Liver (tissue), 9 donors: ENCODE results near the gene TNFAIP3. TPM values are rescaled to one million over a fixed set of nuclear protein-coding genes. Genes with fewer than 3 reads are reported as not detected.

Experiments
- DNase-seq: peaks from one replicate; pipeline ENCODE4 v3.0.0-alpha.2; 2017; ENCODE audit warnings: low spot score
- H3K27ac ChIP-seq, 2 donors: one replicate each; pipeline ENCODE4 v1.7.0; 2013; ENCODE audit warnings: inconsistent platforms in 2 of 2, low read length in 2 of 2, control low read depth in 1 of 2, low read depth in 1 of 2, mild to moderate bottlenecking in 1 of 2
- H3K27me3 ChIP-seq, 4 donors: one replicate each; pipeline versions ENCODE4 v1.6.1 to v1.7.0; 2013; ENCODE audit warnings: low read length in 3 of 4, inconsistent platforms in 1 of 4, mild to moderate bottlenecking in 1 of 4, moderate library complexity in 1 of 4; ENCODE audit not compliant: control insufficient read depth in 4 of 4, insufficient read depth in 4 of 4
- H3K36me3 ChIP-seq, 4 donors: one replicate each; pipeline versions ENCODE4 v1.6.1 to v1.7.0; 2013; ENCODE audit warnings: low read length in 3 of 4, mild to moderate bottlenecking in 3 of 4, low read depth in 1 of 4, moderate library complexity in 1 of 4; ENCODE audit not compliant: control insufficient read depth in 4 of 4, insufficient read depth in 3 of 4
- H3K4me1 ChIP-seq, 4 donors: one replicate each; pipeline versions ENCODE4 v1.6.1 to v1.7.0; 2013; ENCODE audit warnings: low read length in 3 of 4, mild to moderate bottlenecking in 3 of 4, moderate library complexity in 1 of 4; ENCODE audit not compliant: control insufficient read depth in 4 of 4, insufficient read depth in 4 of 4
- H3K4me3 ChIP-seq, 3 donors: one replicate each; pipeline versions ENCODE4 v1.6.1 to v1.7.0; 2013; ENCODE audit warnings: low read length in 3 of 3, control low read depth in 1 of 3, low read depth in 1 of 3, mild to moderate bottlenecking in 1 of 3
- H3K9ac ChIP-seq, 2 donors: one replicate each; pipeline ENCODE4 v1.7.0; 2013; ENCODE audit warnings: low read length in 2 of 2, mild to moderate bottlenecking in 2 of 2, moderate library complexity in 2 of 2, control low read depth in 1 of 2, low read depth in 1 of 2
- H3K9me3 ChIP-seq, 4 donors: one replicate each; pipeline versions ENCODE4 v1.6.1 to v1.7.0; 2013; ENCODE audit warnings: low read length in 3 of 4; ENCODE audit not compliant: control insufficient read depth in 4 of 4
- EGR1 ChIP-seq, 2 donors: IDR thresholded peaks; 2 replicates each; pipeline ENCODE4 v1.6.1; 2016 to 2018; ENCODE audit warnings: antibody characterized with exemption in 2 of 2, low read depth in 2 of 2
- FOXA1 ChIP-seq: IDR thresholded peaks from 2 replicates; pipeline ENCODE4 v1.6.1; 2016; ENCODE audit warnings: antibody characterized with exemption
- GABPA ChIP-seq, 2 donors: IDR thresholded peaks in 1 of 2; conservative IDR thresholded peaks in 1 of 2; 2 replicates each; pipeline ENCODE4 v1.6.1; 2016; ENCODE audit warnings: antibody characterized with exemption in 2 of 2, mild to moderate bottlenecking in 1 of 2, moderate library complexity in 1 of 2
- HNF4A ChIP-seq, 2 donors: conservative IDR thresholded peaks; 2 replicates each; pipeline ENCODE4 v1.6.1; 2016; ENCODE audit warnings: antibody characterized with exemption in 2 of 2, mild to moderate bottlenecking in 2 of 2
- HNF4G ChIP-seq: IDR thresholded peaks from 2 replicates; pipeline ENCODE4 v1.6.1; 2016; ENCODE audit warnings: antibody characterized with exemption
- JUND ChIP-seq, 2 donors: IDR thresholded peaks; 2 replicates each; pipeline ENCODE4 v1.6.1; 2016; ENCODE audit warnings: antibody characterized with exemption in 2 of 2
- NR2F2 ChIP-seq: IDR thresholded peaks from 2 replicates; pipeline ENCODE4 v1.6.1; 2016; ENCODE audit warnings: antibody characterized with exemption
- RAD21 ChIP-seq, 2 donors: IDR thresholded peaks; 2 replicates each; pipeline ENCODE4 v1.6.1; 2016; ENCODE audit warnings: antibody characterized with exemption in 2 of 2, mild to moderate bottlenecking in 2 of 2
- RXRA ChIP-seq, 2 donors: IDR thresholded peaks; 2 replicates each; pipeline ENCODE4 v1.6.1; 2017 to 2018; ENCODE audit warnings: antibody characterized with exemption in 2 of 2, mild to moderate bottlenecking in 1 of 2
- TAF1 ChIP-seq: conservative IDR thresholded peaks from 2 replicates; pipeline ENCODE4 v1.6.1; 2016; ENCODE audit warnings: antibody characterized with exemption, mild to moderate bottlenecking
- WGBS: extraction: QIAGEN DNeasy Blood & Tissue Kit; methylation state at CpG from one replicate; pipeline ENCODE4 v1.1.7; 2013; 5-methylcytosine and 5-hydroxymethylcytosine counted together
- polyA plus RNA-seq, 2 donors: library from polyadenylated mRNA; stranded (reverse) in 1 of 2; unstranded in 1 of 2; fragments of 200-250 nt in 1 of 2; fragments of >200 nt in 1 of 2; fragmentation: Nextera tagmentation in 1 of 2; extraction: Ambion mirVana in 1 of 2; gene quantifications; one replicate each; pipeline versions ENCODE4 v1.2.1 to v1.2.3, GENCODE V29; 2013 to 2015
- total RNA-seq, 2 donors: library from RNA; depleted of rRNA; stranded (reverse); fragments of >200 nt; gene quantifications; one replicate each; pipeline ENCODE4 v1.2.3, GENCODE V29; 2014
- TF ChIP-seq, protein P1 (sequence below): IDR thresholded peaks from 2 replicates; pipeline ENCODE4 v1.6.1; 2016; ENCODE audit warnings: antibody characterized with exemption
- TF ChIP-seq, protein P2 (sequence below): IDR thresholded peaks from 2 replicates; pipeline ENCODE4 v1.6.1; 2016; ENCODE audit warnings: antibody characterized with exemption, mild to moderate bottlenecking
- TF ChIP-seq, protein P3 (sequence below): IDR thresholded peaks from 2 replicates; pipeline ENCODE4 v1.6.1; 2016; ENCODE audit warnings: antibody characterized with exemption
- TF ChIP-seq, protein P4 (sequence below): fragments of 150-350 bp; IDR thresholded peaks from 2 replicates; pipeline ENCODE4 v1.5.1; 2017; ENCODE audit warnings: improper control_type of control experiment, low read depth, low read length; ENCODE audit not compliant: missing input control
- donor health status: healthy.
- donor health status: healthy.
- donor health status: healthy.
- donor health status: healthy.
- donor health status: healthy.

TNFAIP3 gene
- total and polyA plus RNA-seq, 4 donors = 4.5 to 8.0 (median 6.7) TPM

DNA sequence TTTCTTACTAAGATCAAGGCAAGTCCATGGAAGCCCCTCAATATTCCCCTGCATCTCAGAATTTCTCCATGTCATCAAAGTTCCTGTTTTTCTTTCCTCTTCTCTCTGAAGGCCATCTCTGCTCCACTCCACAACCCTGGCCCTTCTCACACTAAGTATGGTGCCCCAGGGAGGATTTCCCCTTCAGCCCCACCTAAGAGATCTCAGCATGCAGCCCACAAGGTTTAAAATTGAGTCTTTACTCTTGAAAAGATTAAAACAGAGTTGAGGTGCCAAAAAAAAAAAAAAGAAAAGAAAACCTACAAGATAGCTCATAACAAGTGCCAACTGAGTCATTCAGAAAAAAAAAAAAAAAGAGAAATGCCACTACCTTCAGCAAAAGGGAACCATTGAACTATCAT, 36.5 kb upstream of the TNFAIP3 start:
- Histone ChIP-seq H3K4me3 (no peak overlapping the region), H3K27me3 (no peaks in the 10 kb centered on the region), H3K9me3 (no peaks in the 10 kb centered on the region), H3K27ac (no peak overlapping the region), H3K36me3 (no peaks in the 10 kb centered on the region), H3K9ac (no peak overlapping the region), H3K4me1 (no peaks in the 10 kb centered on the region)
- TF ChIP-seq, protein P1, sequence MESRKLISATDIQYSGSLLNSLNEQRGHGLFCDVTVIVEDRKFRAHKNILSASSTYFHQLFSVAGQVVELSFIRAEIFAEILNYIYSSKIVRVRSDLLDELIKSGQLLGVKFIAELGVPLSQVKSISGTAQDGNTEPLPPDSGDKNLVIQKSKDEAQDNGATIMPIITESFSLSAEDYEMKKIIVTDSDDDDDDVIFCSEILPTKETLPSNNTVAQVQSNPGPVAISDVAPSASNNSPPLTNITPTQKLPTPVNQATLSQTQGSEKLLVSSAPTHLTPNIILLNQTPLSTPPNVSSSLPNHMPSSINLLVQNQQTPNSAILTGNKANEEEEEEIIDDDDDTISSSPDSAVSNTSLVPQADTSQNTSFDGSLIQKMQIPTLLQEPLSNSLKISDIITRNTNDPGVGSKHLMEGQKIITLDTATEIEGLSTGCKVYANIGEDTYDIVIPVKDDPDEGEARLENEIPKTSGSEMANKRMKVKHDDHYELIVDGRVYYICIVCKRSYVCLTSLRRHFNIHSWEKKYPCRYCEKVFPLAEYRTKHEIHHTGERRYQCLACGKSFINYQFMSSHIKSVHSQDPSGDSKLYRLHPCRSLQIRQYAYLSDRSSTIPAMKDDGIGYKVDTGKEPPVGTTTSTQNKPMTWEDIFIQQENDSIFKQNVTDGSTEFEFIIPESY = no peak
- no peak for TF ChIP-seq NR2F2
- TF ChIP-seq, protein P2, sequence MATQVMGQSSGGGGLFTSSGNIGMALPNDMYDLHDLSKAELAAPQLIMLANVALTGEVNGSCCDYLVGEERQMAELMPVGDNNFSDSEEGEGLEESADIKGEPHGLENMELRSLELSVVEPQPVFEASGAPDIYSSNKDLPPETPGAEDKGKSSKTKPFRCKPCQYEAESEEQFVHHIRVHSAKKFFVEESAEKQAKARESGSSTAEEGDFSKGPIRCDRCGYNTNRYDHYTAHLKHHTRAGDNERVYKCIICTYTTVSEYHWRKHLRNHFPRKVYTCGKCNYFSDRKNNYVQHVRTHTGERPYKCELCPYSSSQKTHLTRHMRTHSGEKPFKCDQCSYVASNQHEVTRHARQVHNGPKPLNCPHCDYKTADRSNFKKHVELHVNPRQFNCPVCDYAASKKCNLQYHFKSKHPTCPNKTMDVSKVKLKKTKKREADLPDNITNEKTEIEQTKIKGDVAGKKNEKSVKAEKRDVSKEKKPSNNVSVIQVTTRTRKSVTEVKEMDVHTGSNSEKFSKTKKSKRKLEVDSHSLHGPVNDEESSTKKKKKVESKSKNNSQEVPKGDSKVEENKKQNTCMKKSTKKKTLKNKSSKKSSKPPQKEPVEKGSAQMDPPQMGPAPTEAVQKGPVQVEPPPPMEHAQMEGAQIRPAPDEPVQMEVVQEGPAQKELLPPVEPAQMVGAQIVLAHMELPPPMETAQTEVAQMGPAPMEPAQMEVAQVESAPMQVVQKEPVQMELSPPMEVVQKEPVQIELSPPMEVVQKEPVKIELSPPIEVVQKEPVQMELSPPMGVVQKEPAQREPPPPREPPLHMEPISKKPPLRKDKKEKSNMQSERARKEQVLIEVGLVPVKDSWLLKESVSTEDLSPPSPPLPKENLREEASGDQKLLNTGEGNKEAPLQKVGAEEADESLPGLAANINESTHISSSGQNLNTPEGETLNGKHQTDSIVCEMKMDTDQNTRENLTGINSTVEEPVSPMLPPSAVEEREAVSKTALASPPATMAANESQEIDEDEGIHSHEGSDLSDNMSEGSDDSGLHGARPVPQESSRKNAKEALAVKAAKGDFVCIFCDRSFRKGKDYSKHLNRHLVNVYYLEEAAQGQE = no peak
- no peak for TF ChIP-seq GABPA (IDR thresholded peaks at IDR 0.05 in 1 of 2, conservative IDR thresholded peaks at IDR 0.05 in 1 of 2)
- TF ChIP-seq EGR1 (IDR thresholded peaks at IDR 0.05; ENCODE audit: low read depth in 2 of 2) = no peak
- no peak for TF ChIP-seq HNF4G
- no peak for DNase-seq

DNA sequence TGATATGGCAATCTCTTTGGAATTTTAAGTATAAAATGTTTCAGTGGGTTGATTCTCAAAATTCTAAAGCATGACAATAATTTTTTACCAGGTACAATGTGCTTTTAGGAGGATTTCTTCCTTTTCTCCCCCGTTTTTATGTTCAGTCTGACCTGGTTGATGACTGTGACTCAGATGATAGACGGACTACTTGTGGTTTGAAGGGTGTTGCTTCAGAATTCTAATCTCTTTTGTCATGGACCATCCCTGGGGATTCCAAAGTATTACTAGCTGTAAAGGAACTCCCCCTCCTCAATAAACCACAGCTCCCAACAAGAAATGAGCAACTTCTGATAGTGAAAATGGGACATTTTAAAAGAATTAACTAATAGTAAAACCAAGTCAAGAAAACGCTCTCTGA, 34.9 kb upstream of the TNFAIP3 start:
- no peak for DNase-seq
- Histone ChIP-seq H3K9me3 (no peaks in the 10 kb centered on the region), H3K27ac (no peak overlapping the region), H3K4me3 (no peak overlapping the region), H3K9ac (no peak overlapping the region), H3K27me3 (no peaks in the 10 kb centered on the region), H3K4me1 (no peaks in the 10 kb centered on the region), H3K36me3 (no peaks in the 10 kb centered on the region)
- no peak for TF ChIP-seq RAD21 (IDR thresholded peaks at IDR 0.05)
- WGBS = 83% methylated on average over 3 of the region's 3 CpGs

DNA sequence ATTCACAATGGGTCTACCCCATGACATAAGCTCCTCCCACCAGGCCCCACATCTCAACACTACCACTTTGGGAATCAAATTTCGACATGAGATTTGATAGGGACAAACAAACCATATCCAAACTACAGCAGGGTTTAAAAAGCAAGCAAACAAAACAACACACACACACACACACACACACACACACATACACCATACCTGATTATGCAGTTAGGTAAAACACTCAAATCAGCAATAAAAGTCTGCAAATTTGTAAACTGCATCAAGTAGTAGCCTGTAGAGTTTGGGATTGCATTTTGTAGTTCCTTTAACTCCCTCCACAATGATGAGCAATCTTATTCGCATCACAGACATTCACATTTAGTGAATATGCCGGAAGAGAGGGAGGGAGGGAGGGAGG, 32.6 kb upstream of the TNFAIP3 start:
- Histone ChIP-seq H3K9me3 (no peaks in the 10 kb centered on the region), H3K4me1 (no peaks in the 10 kb centered on the region), H3K9ac (no peak overlapping the region), H3K36me3 (no peaks in the 10 kb centered on the region), H3K4me3 (no peak overlapping the region), H3K27ac (no peak overlapping the region), H3K27me3 (no peaks in the 10 kb centered on the region)
- 91% methylated on average over 3 of the region's 3 CpGs for WGBS
- no peak for DNase-seq
- TF ChIP-seq, protein P3, sequence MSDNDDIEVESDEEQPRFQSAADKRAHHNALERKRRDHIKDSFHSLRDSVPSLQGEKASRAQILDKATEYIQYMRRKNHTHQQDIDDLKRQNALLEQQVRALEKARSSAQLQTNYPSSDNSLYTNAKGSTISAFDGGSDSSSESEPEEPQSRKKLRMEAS = no peak
- no peak for TF ChIP-seq RXRA (IDR thresholded peaks at IDR 0.05)
- TF ChIP-seq TAF1 = no peak
- TF ChIP-seq, protein P1 = no peak
- no peak for TF ChIP-seq FOXA1
- TF ChIP-seq HNF4G = no peak
- TF ChIP-seq, protein P4, sequence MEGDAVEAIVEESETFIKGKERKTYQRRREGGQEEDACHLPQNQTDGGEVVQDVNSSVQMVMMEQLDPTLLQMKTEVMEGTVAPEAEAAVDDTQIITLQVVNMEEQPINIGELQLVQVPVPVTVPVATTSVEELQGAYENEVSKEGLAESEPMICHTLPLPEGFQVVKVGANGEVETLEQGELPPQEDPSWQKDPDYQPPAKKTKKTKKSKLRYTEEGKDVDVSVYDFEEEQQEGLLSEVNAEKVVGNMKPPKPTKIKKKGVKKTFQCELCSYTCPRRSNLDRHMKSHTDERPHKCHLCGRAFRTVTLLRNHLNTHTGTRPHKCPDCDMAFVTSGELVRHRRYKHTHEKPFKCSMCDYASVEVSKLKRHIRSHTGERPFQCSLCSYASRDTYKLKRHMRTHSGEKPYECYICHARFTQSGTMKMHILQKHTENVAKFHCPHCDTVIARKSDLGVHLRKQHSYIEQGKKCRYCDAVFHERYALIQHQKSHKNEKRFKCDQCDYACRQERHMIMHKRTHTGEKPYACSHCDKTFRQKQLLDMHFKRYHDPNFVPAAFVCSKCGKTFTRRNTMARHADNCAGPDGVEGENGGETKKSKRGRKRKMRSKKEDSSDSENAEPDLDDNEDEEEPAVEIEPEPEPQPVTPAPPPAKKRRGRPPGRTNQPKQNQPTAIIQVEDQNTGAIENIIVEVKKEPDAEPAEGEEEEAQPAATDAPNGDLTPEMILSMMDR = no peak
- TF ChIP-seq RAD21 (IDR thresholded peaks at IDR 0.05) = no peak
- TF ChIP-seq, protein P2 = no peak
- no peak for TF ChIP-seq JUND (IDR thresholded peaks at IDR 0.05)
- no peak for TF ChIP-seq HNF4A (conservative IDR thresholded peaks at IDR 0.05)
